IMR-90 (cell line): Measurements from ENCODE around the gene CHRNB1. TPM values are rescaled to one million over a fixed set of nuclear protein-coding genes. Genes with fewer than 3 reads are reported as not detected.

Experiments
- ATAC-seq: fragments of 200-7000 bp; cut with Tn5 transposase; 2 replicates; pipeline ENCODE4 v1.9.1; 2020; ENCODE audit warnings: low read depth, mild to moderate bottlenecking, moderate library complexity
- BruUV-seq: library from RNA; stranded (reverse); fragments of 400-500 nt; replicated peaks from 2 replicates; lab custom pipeline; 2021; lab: Mats Ljungman, UMichigan
- CTCF ChIA-PET: fragments of 300-600 bp; formaldehyde crosslinking; extraction: SDS; loops from one replicate; lab custom pipeline; 2021; ENCODE audit warnings: antibody characterized with exemption; lab: Yijun Ruan, JAX
- POLR2A ChIA-PET: fragments of 300-600 bp; sonication (Branson Sonifier 250); formaldehyde crosslinking; loops from one replicate; lab custom pipeline; 2022; ENCODE audit warnings: antibody characterized with exemption; ENCODE audit not compliant: unreplicated experiment; lab: Charles Lee
- DNase-seq: peaks from one replicate; pipeline ENCODE4 v3.0.0; 2013
- H2AFZ ChIP-seq: replicated peaks from 2 replicates; pipeline ENCODE3; 2013; ENCODE audit warnings: low read length, mild to moderate bottlenecking; ENCODE audit not compliant: poor library complexity
- H2AK5ac ChIP-seq: 2 replicates; pipeline ENCODE4 v1.6.1; 2013; ENCODE audit warnings: low read depth, low read length, inconsistent platforms
- H2AK9ac ChIP-seq: replicated peaks from 2 replicates; pipeline ENCODE3; 2013; ENCODE audit warnings: mild to moderate bottlenecking, low read depth, low read length, moderate library complexity; ENCODE audit not compliant: poor library complexity
- H2BK120ac ChIP-seq: 2 replicates; pipeline ENCODE4 v1.6.1; 2013; ENCODE audit warnings: low read depth, low read length, inconsistent platforms
- H2BK15ac ChIP-seq: 3 replicates; pipeline ENCODE4 v1.6.1; 2013; ENCODE audit warnings: low read depth, low read length, inconsistent platforms
- H2BK20ac ChIP-seq: 2 replicates; pipeline ENCODE4 v1.6.1; 2013; ENCODE audit warnings: low read depth, mild to moderate bottlenecking, inconsistent platforms, low read length, moderate library complexity
- H2BK5ac ChIP-seq: 2 replicates; pipeline ENCODE4 v1.6.1; 2013; ENCODE audit warnings: mild to moderate bottlenecking, low read depth, low read length, inconsistent platforms; ENCODE audit not compliant: poor library complexity, severe bottlenecking
- H3K14ac ChIP-seq: replicated peaks from 2 replicates; pipeline ENCODE4 v1.6.1; 2013; ENCODE audit warnings: low read depth, low read length, inconsistent platforms
- H3K18ac ChIP-seq: 2 replicates; pipeline ENCODE4 v1.6.1; 2013; ENCODE audit warnings: low read depth, low read length, control low read depth
- H3K23ac ChIP-seq: 2 replicates; pipeline ENCODE4 v1.6.1; 2013; ENCODE audit warnings: low read depth, low read length, inconsistent platforms
- H3K27ac ChIP-seq: 2 replicates; pipeline ENCODE4 v1.5.1; 2013; ENCODE audit warnings: mild to moderate bottlenecking, control low read depth, low read length; ENCODE audit not compliant: insufficient read depth
- H3K27me3 ChIP-seq: 2 replicates; pipeline ENCODE4 v1.6.1; 2013; ENCODE audit warnings: low read length; ENCODE audit not compliant: control insufficient read depth, insufficient read depth
- H3K36me3 ChIP-seq: 2 replicates; pipeline ENCODE4 v1.6.1; 2013; ENCODE audit warnings: low read length, mixed read lengths; ENCODE audit not compliant: control insufficient read depth, insufficient read depth
- H3K4ac ChIP-seq: 2 replicates; pipeline ENCODE4 v1.6.1; 2013; ENCODE audit warnings: low read depth, low read length, inconsistent platforms
- H3K4me1 ChIP-seq: 2 replicates; pipeline ENCODE4 v1.6.1; 2013; ENCODE audit warnings: low read length, mixed read lengths; ENCODE audit not compliant: control insufficient read depth, insufficient read depth
- H3K4me2 ChIP-seq: 2 replicates; pipeline ENCODE4 v1.6.1; 2013; ENCODE audit warnings: low read depth, mild to moderate bottlenecking, control low read depth, low read length, moderate library complexity
- H3K4me3 ChIP-seq: 2 replicates; pipeline ENCODE4 v1.5.1; 2013; ENCODE audit warnings: low read depth, mild to moderate bottlenecking, control low read depth, low read length, moderate library complexity; ENCODE audit not compliant: insufficient read depth
- H3K56ac ChIP-seq: 2 replicates; pipeline ENCODE4 v1.6.1; 2013; ENCODE audit warnings: low read length, inconsistent platforms; ENCODE audit not compliant: insufficient read depth; ENCODE audit errors: extremely low read depth
- H3K79me1 ChIP-seq, 2 experiments: 2 replicates each; pipeline ENCODE4 v1.6.1; 2013; ENCODE audit warnings: low read length in 2 of 2, inconsistent platforms in 1 of 2, low read depth in 1 of 2
- H3K9ac ChIP-seq: 2 replicates; pipeline ENCODE4 v1.6.1; 2013; ENCODE audit warnings: low read depth, low read length, control low read depth
- H3K9me1 ChIP-seq: 2 replicates; pipeline ENCODE4 v1.6.1; 2013; ENCODE audit warnings: low read length, inconsistent platforms; ENCODE audit not compliant: insufficient read depth
- H3K9me3 ChIP-seq: 2 replicates; pipeline ENCODE4 v1.6.1; 2013; ENCODE audit warnings: low read length; ENCODE audit not compliant: control insufficient read depth, insufficient read depth
- H4K20me1 ChIP-seq: 2 replicates; pipeline ENCODE4 v1.6.1; 2013; ENCODE audit warnings: low read length, inconsistent platforms; ENCODE audit not compliant: insufficient read depth
- H4K5ac ChIP-seq: 2 replicates; pipeline ENCODE4 v1.6.1; 2013; ENCODE audit warnings: mild to moderate bottlenecking, low read depth, low read length, control low read depth
- H4K8ac ChIP-seq, 2 experiments: 2 replicates each; pipeline ENCODE4 v1.6.1; 2013; ENCODE audit warnings: low read depth in 2 of 2, low read length in 2 of 2, control low read depth in 1 of 2, inconsistent platforms in 1 of 2
- H4K91ac ChIP-seq: 2 replicates; pipeline ENCODE4 v1.6.1; 2013; ENCODE audit warnings: low read depth, low read length, inconsistent platforms; ENCODE audit not compliant: insufficient read depth
- BHLHE40 ChIP-seq: fragments of 150-350 bp; IDR thresholded peaks from 2 replicates; pipeline ENCODE4 v1.6.1; 2016; ENCODE audit warnings: mild to moderate bottlenecking, low read depth, low read length
- CEBPB ChIP-seq: IDR thresholded peaks from 2 replicates; pipeline ENCODE4 v1.6.1; 2012; ENCODE audit warnings: low read depth, low read length, improper control_type of control experiment
- CHD1 ChIP-seq: IDR thresholded peaks from 2 replicates; pipeline ENCODE4 v1.6.1; 2012; ENCODE audit warnings: low read depth, low read length, improper control_type of control experiment
- FOS ChIP-seq: fragments of 150-350 bp; IDR thresholded peaks from 2 replicates; pipeline ENCODE4 v1.6.1; 2016; ENCODE audit warnings: low read depth, low read length
- MXI1 ChIP-seq: IDR thresholded peaks from 2 replicates; pipeline ENCODE4 v1.6.1; 2012; ENCODE audit warnings: low read depth, mild to moderate bottlenecking, low read length, moderate library complexity, borderline replicate concordance
- NFE2L2 ChIP-seq: fragments of 150-350 bp; IDR thresholded peaks from 2 replicates; pipeline ENCODE4 v1.6.1; 2016; ENCODE audit warnings: low read depth, mild to moderate bottlenecking, low read length
- POLR2A ChIP-seq: IDR thresholded peaks from 2 replicates; pipeline ENCODE4 v1.6.1; 2012; ENCODE audit warnings: mild to moderate bottlenecking, low read depth, low read length
- RAD21 ChIP-seq: IDR thresholded peaks from 2 replicates; pipeline ENCODE4 v1.6.1; 2012; ENCODE audit warnings: low read length, improper control_type of control experiment
- RCOR1 ChIP-seq: IDR thresholded peaks from 2 replicates; pipeline ENCODE4 v1.6.1; 2012; ENCODE audit warnings: mild to moderate bottlenecking, low read length, improper control_type of control experiment; ENCODE audit not compliant: insufficient replicate concordance
- RFX5 ChIP-seq: IDR thresholded peaks from 2 replicates; pipeline ENCODE4 v1.8.0; 2012; ENCODE audit warnings: low read depth, mild to moderate bottlenecking, low read length, moderate library complexity
- SMC3 ChIP-seq: fragments of 150-350 bp; IDR thresholded peaks from 2 replicates; pipeline ENCODE4 v1.6.1; 2016; ENCODE audit warnings: low read depth, mild to moderate bottlenecking, antibody characterized with exemption, low read length, moderate library complexity
- USF2 ChIP-seq: fragments of 150-350 bp; IDR thresholded peaks from 2 replicates; pipeline ENCODE4 v1.6.1; 2017; ENCODE audit warnings: mild to moderate bottlenecking, antibody characterized with exemption, low read length, low read depth
- WGBS, 2 experiments: methylation state at CpG; one replicate each; pipeline versions ENCODE4 v1.1.5 to v1.1.7; 2013; ENCODE audit warnings: missing lambda C conversion rate in 2 of 2; ENCODE audit not compliant: insufficient read length in 1 of 2; ENCODE audit errors: extremely low coverage in 2 of 2; 5-methylcytosine and 5-hydroxymethylcytosine counted together
- dilution Hi-C: fragments of 300-500 bp; cut with HindIII; formaldehyde crosslinking; loops from one replicate; pipeline ENCODE4 v1.14.3; 2018; ENCODE audit warnings: low sequenced_read_pairs; ENCODE audit not compliant: unreplicated experiment
- in situ Hi-C: fragments of 300-500 bp; cut with MboI; formaldehyde crosslinking; loops from 3 replicates; pipeline ENCODE4 v1.14.3; 2019; ENCODE audit warnings: low sequenced_read_pairs, inconsistent platforms, mixed read lengths
- intact Hi-C: fragments of 100-400 bp; cut with micrococcal nuclease; formaldehyde crosslinking; loops from 2 replicates; pipeline ENCODE4 v1.10.0; 2022
- polyA plus RNA-seq, 3 experiments: library from polyadenylated mRNA; depleted of rRNA; stranded (reverse); fragments of >200 nt; gene quantifications; 2 replicates each; pipeline ENCODE4 v1.2.3, GENCODE V29; 2012; ENCODE audit warnings: low replicate concordance in 1 of 3
- total RNA-seq: library from RNA; depleted of rRNA; stranded (reverse); fragments of >200 nt; gene quantifications from 2 replicates; pipeline ENCODE4 v1.2.3, GENCODE V29; 2012
- TF ChIP-seq, protein P1 (sequence below): fragments of 150-350 bp; IDR thresholded peaks from 2 replicates; pipeline ENCODE4 v1.6.1; 2016; ENCODE audit warnings: low read depth, mild to moderate bottlenecking, low read length, moderate library complexity, borderline replicate concordance

CHRNB1 gene
- total and polyA plus RNA-seq, 2 of the 4 experiments (the other 2 are of a cell fraction), result 4.3 to 6.0 TPM

DNA sequence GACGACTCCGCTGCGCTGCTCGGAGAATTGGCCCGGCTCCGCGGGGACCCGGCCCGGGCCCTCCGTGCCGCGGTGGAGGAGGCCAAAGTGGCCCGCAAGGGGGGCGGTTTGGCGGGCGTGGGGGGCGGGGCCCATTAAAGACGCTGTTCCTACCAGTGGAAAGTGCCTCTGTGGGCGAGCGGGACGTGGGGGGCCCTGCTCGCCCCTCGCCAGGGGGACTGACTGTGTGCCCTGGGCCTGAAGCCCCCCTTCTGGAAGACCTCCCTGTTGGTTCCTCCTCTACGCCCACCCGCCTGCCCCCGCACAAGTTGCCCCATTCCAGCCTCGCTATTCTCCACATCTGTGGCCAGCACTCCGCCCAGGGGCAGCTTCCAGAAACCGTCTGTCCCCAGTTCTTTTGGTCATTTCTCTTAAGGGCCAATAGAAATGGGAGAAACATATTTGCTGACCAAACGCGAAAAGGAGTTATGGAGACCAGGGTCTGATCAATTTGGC, 7.4 kb upstream of the CHRNB1 start:
- Histone ChIP-seq H3K9ac (no peak overlapping the region), H3K4ac (no peak overlapping the region), H3K14ac (no peak overlapping the region), H3K9me1 (no peaks in the 10 kb centered on the region), H2AFZ (peak overlapping the region; percentile 81), H2AK5ac (no peak overlapping the region), H4K8ac (no peak overlapping the region), H4K5ac (no peak overlapping the region), H3K23ac (no peak overlapping the region), H3K18ac (no peak overlapping the region), H3K9me3 (no peaks in the 10 kb centered on the region), H2BK15ac (no peak overlapping the region), H3K27ac (no peak overlapping the region), H3K4me2 (peak overlapping the region; percentile 84), H2BK5ac (no peak overlapping the region), H2BK120ac (no peak overlapping the region), H3K36me3 (no peaks in the 10 kb centered on the region), H3K27me3 (peaks cover 34% of the 10 kb centered on the region), H3K79me1 (peaks cover 0 to 2% of the 10 kb centered on the region in 2 experiments; a peak in 1 of 4 replicates), H2BK20ac (no peak overlapping the region), H4K91ac (no peak overlapping the region), H3K56ac (no peak overlapping the region), H3K4me3 (peak overlapping the region; percentile 30), H2AK9ac (no peak overlapping the region), H3K4me1 (peaks cover 8% of the 10 kb centered on the region), H4K20me1 (peaks cover 3% of the 10 kb centered on the region; the same call in 1 of the 2 replicates)
- in situ Hi-C loops (no loop called here), intact Hi-C loops (loop anchor here (1.0 to 5.0 kb wide), 4 partner anchors 33 to 124 kb away; partner anchors contain the start of genes KCTD11, SENP3 and TMEM256), dilution Hi-C loops (no loop called here)
- DNase-seq (no peak), ATAC-seq (no peak)
- no TSS peak for BruUV-seq
- CTCF ChIA-PET, result interaction anchor here (0.6 to 1.9 kb wide), 7 partner anchors 8 to 162 kb away, joined by 3 to 12 read pairs (median 6); partner anchors contain the start of genes SENP3 and SPEM2
- TF ChIP-seq CEBPB (no peak), FOS (no peak), SMC3 (no peak), MXI1 (no peak), CHD1 (no peak), RCOR1 (no peak), POLR2A (no peak), RAD21 (no peak), NFE2L2 (no peak), BHLHE40 (no peak), USF2 (no peak), RFX5 (no peak)
- TF ChIP-seq, protein P1, sequence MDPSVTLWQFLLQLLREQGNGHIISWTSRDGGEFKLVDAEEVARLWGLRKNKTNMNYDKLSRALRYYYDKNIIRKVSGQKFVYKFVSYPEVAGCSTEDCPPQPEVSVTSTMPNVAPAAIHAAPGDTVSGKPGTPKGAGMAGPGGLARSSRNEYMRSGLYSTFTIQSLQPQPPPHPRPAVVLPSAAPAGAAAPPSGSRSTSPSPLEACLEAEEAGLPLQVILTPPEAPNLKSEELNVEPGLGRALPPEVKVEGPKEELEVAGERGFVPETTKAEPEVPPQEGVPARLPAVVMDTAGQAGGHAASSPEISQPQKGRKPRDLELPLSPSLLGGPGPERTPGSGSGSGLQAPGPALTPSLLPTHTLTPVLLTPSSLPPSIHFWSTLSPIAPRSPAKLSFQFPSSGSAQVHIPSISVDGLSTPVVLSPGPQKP, result no peak
- POLR2A ChIA-PET, result interaction anchor here (0.5 kb wide), 1 partner anchor 31 kb away, joined by 8 read pairs; no protein-coding TSS in a partner anchor
- 5% methylated on average over 8 of the region's 31 CpGs; no CpG with 5 or more reads in 1 of the 2 experiments for WGBS, 2 experiments
